HG02884 (cell line): ENCODE results near the gene SLC13A1.
A peak's percentile ranks its signal among the peaks of the same experiment; 100 is the strongest.
"Not testable (repeated sequence)": the region's sequence is repeated elsewhere in the genome, so short reads cannot be mapped to it uniquely, and the experiment has no call there.

Experiments
- ATAC-seq: cut with Tn5 transposase; IDR thresholded peaks from one replicate; pipeline ENCODE4 v1.9.1; 2021; ENCODE audit warnings: mild to moderate bottlenecking, moderate library complexity; ENCODE audit not compliant: unreplicated experiment

SLC13A1 gene

DNA sequence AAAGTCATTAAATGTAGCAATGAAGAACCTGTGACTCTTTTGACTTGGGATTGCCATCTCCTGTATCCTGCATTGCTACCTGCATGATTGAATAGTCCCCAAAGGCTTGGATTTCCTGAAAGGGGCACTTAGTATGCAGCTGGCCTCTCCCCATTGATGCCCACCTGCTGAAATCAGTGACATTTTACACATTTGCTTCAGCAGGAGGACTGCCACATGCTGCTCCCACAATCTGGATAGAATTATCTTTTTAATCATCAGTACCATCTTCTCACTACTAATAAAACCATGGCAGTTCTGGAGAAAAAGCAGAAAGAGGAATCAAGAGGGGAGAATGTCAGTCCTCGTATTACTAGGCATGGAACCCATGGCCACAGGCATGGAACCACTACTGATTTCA is 67.8 kb downstream of the SLC13A1 start:
- ATAC-seq, result no peak

- ATAC-seq, result no peak
Observed at GRCh38 chr7:123131556-123131955, 68.2 kb downstream of the SLC13A1 start.

DNA sequence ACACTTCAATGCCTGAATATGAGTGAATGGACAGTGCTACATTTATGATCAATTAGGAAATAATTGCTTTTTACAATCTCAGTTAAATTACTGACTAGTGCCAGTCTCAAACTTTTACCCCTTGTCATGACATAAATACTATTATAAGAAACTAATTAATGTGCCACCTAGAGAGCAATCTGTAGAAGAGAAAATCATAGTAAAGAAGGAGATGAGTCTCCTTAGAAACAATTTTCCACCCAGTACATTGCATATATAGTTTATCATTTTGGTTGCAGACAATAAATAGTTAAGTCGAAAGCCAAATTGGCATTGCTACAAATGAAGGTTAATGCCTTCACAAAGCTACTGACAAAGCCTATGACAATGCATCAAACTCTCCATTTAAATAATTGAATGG is 68.6 kb downstream of the SLC13A1 start:
- no peak for ATAC-seq

DNA sequence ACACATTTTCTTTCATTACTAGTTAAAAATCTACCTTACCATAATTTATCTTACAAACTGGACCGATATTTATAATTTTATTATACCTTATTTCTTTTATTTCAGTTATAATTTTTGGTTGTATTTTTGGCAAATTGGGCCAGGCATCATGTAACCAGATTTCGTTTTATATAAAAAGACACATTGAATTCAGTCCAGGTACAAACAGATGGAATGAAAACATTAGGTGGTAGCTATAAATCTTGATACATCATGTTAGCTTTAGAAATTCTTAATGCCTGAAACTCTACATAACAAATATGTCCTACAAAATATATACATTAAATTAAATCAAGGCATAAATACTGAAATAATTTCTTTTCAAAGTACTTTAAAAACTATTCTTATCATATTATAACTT is 73.1 kb downstream of the SLC13A1 start:
- no peak for ATAC-seq

GRCh38 chr7:123126171-123126570 is 73.6 kb downstream of the SLC13A1 start:
- ATAC-seq, result no peak

- ATAC-seq, result no peak
Observed at GRCh38 chr7:123125231-123125630, 74.5 kb downstream of the SLC13A1 start.

GRCh38 chr7:123122916-123123315 is 76.9 kb downstream of the SLC13A1 start:
- no peak for ATAC-seq

GRCh38 chr7:123120286-123120685 is 79.5 kb downstream of the SLC13A1 start:
- ATAC-seq, result no peak

- ATAC-seq, result no peak
Observed at GRCh38 chr7:123115331-123115730, 84.4 kb downstream of the SLC13A1 start.

DNA sequence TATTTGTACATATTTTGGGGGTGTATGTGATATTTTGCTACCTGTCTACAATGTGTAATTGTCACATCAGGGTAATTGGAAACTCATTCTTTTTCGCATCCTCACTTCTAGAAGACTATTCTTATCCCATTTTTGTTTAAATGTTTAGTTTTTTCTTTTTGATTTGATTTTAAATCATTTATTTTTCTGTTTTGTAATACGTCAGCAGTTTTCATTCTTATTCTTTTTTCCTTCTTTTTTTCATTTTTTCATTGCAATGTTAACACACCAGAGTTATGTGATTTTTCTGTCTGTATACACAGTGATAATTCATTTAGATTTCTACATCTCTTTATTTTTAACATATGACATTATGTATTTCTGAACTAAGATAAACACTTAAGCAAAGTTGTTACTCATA is 85.5 kb downstream of the SLC13A1 start:
- ATAC-seq, result no peak

GRCh38 chr7:123112833-123113232 is 86.9 kb downstream of the SLC13A1 start:
- no peak for ATAC-seq

GRCh38 chr7:123099712-123100111 is 100.1 kb downstream of the SLC13A1 start:
- no peak for ATAC-seq

GRCh38 chr7:123096976-123097375 is 102.8 kb downstream of the SLC13A1 start:
- no peak for ATAC-seq

DNA sequence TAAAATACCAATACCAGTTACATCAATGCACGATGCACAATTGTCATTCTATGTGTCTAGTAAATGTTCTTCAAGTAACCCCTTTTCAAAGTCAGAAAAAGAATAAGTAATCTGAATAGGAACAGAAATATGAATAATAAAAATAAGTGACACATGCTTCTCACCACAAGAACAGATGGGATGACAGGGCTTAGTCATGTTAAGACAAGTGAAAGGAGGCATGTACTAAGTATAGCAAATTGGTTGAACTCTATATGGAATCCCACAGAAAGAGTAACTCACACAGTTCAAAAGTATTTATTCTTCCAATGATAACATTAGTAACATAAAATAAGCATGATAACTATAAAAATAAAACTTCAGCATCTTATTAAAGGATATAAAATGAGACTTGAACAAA is 103.3 kb downstream of the SLC13A1 start:
- ATAC-seq, result no peak

- ATAC-seq, result no peak
Observed at GRCh38 chr7:123090456-123090855, 109.3 kb downstream of the SLC13A1 start.

DNA sequence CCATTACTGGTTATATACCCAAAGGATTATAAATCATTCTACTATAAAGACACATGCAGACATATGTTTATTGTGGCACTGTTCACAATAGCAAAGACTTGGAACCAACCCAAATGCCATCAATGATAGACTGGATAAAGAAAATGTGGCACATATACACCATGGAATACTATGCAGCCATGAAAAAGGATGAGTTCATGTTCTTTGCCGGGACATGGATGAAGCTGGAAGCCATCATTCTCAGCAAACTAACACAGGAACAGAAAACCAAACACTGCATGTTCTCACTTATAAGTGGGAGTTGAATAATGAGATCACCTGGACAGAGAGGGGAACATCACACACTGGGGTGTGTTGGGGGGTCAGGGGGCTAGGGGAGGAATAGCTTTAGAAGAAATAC is 112.9 kb downstream of the SLC13A1 start:
- ATAC-seq, result not testable (repeated sequence)

DNA sequence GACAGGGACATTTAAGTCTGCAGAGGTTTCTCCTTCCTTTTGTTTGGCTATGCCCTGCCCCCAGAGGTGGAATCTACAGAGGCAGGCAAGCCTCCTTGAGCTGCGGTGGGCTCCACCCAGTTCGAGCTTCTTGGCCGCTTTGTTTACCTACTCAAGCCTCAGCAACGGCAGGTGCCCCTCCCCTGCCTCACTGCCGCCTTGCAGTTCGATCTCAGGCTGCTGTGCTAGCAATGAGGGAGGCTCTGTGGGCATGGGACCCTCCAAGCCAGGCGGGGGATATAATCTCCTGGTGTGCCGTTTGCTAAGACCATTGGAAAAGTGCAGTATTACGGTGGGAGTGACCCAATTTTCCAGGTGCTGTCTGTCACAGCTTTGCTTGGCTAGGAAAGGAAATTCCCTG is 114.9 kb downstream of the SLC13A1 start:
- not testable (repeated sequence) for ATAC-seq

GRCh38 chr7:123079021-123079420 is 120.7 kb downstream of the SLC13A1 start:
- no peak for ATAC-seq

- peak; percentile 78 for ATAC-seq
Observed at GRCh38 chr7:123075838-123076467, 123.8 kb downstream of the SLC13A1 start.

DNA sequence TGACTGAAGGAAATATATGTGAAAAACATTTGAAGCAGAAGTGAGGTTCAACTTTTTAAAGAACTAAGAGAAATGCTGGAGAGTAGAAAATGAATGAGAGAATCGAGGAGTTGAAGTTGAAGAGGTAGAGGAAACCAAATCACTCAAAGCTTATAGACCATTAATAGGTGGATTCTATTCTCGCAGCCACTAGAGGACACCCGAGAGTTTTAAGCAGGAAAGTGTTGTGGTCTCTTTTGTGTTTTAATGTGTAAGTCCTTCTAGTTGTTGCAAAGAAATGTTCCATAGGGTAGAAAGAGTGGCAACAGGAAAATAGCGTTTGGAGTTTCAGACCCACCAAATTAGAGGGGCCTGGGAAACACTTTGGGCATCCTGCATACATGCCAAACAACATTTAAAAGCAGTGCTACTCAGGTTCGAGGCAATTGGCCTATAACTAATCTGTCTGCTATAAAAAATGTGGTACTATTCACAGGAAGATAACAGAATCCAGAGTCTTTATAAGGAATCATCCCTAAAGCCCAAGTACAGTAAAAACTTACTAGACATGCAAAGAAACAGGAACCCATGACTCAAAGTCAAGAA is 129.0 kb downstream of the SLC13A1 start:
- ATAC-seq, result no peak

GRCh38 chr7:123067814-123068213 is 132.0 kb downstream of the SLC13A1 start:
- no peak for ATAC-seq
